HL-60/S4 (cell line): Measurements from ENCODE around the gene PLXNB2.

Experiments used
- in situ Hi-C: fragments of 300-500 bp; cut with MboI; formaldehyde crosslinking; loops from 2 replicates; pipeline ENCODE4 v1.14.3; 2022; ENCODE audit warnings: low sequenced_read_pairs

The PLXNB2 gene

DNA sequence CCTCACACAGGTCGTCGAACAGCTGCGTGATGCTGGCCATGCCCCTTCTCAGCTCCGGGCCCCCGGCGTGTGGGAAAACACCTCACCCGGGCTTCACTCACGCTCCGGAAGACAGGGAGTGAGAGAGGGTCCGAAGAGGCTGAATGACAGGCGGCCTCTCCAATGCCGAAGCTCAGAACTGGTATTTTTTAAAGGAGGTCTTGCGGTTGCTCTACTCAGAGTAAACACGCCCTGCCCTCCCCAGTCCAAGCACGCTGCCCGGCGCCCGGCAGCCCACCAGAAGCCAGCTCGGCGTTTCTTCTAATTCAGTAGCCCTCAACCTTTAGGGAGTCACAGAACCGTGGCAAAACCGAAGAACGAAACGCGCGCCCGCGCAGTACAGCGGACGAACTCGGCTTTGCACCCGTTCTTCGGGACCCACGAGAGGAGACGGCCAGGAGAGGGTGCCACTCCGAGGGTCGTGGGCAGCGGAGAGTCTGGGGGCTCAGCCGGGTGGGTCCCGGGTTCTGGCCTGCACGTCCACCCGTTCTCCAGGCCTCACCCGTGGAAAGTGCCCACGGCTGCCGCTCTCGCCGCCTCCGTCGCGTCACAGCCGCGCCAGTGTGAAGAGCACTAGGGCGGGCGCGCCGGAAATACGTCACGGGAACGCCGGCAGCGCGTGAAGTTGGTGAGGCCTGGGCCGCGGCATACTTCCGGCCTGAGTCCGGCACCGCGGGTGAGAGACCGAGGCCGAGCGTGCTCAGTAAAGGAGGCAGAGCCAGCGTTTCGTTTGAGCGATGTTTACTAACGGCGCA lies 62.8 kb downstream of the PLXNB2 start, which contains the start of gene TUBGCP6:
TSS of gene TUBGCP6 (minus strand) at position 604 of the 794 bp plus-strand sequence. CDS start at position 40, 564 bp downstream.
- in situ Hi-C loops: no loop called here

DNA sequence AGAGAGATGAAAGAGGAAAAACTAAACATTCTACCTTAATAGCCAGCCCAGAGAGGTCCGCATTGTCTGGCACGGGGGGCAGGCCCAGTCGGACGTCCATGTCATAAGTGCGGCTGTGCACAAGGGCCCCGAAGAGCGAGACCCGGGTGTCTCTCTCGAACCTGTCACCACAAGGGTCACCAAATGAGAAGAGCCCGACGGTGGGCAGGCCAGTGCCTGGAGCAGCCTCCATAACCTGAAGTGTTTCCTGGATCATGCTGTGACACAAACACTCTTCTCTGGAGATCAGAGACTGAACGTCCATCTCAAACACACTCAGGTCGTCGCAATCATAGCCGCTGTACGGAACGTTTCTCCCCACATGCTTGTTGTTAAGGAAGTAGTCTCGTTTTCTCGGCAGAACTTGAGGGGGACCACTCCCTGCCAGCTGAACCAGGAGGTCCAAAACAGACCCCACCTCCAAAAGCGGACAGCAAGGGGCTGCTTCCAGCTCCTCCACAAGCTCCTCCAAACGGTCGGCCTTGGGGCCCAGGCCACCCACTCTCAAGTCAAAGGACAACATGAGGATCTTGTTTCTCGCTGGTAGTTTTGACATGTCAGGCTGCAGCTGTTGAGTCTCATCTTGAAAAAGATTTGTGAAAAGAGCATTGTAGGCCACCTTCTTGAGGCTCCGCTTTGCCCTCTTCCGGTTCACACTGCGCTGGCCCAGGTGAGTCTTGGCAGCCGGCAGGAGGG lies 63.6 kb downstream of the PLXNB2 start:
- in situ Hi-C loops: no loop called here

DNA sequence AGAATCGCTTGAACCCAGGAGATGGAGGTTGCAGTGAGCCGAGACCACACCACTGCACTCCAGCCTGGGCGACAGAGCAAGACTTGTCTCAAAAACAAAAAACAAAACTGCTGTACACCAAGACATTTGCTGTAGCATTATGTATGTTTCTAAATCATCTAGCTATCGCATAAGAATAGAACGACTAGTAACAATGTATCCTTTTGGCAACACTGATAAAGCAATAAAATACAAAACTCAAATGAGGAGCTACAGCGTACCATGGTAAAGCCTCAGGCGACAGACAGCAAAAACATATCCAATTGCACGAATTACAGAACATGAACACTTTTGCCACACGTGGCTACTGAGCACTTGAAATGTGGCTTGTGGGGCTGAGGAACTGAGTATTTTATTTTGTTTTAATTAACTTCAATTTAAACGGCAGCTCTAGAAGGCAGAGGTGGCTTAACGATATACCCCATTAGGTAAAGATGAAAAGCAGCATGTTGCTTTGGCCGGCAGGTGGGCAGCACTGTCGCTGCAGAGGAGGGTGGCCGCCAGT lies 65.0 kb downstream of the PLXNB2 start:
- in situ Hi-C loops: no loop called here

DNA sequence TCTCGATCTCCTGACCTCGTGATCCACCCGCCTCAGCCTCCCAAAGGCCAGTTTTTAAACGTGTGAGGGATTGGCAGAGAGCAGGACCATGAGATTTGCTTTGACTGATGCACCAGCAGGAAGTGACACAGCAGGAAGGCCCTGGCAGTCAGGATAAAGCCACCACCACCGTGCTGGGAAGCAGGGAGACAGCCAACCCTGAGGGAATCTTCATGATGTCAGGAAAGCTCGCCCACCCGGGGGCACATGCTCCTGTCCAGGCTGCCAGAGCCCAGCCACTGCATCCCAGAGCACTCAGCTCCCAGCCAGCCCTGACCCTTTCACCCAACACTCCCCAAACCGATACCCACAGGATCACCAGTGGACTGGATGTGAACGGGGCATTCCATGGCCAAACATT lies 68.7 kb downstream of the PLXNB2 start:
- in situ Hi-C loops: no loop called here

DNA sequence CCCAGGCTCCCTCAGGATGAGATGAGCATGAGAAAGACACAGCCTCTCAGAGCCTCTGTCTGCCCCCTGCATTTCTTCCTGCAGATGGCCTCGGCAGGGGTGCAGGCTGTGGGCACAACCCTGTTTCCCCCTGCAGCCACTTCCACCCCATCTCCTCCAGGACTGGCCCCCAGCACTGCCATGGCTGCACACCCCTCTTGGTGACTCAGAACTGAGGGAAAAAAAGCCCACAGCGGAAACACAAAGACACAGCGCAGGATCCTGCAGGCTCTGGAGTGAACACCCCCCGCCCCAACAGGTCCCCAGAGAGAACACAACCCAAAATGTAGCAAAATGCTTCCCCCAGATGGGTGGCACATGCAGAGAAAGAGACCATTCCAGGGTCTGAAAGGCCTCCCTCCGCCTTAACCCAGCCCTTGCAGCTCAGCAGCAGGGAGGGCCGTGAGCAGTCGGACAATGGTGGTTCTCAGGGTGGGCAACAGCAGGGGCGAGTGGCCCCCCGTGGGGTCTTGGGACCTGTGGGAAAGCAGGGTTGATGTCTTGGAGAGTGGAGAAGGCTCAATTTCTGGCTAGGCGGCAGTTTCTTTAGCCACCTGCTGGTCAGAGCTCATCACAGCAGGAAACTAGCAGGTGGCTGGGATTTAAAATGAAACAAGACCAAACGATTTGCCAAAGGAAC lies 70.6 kb downstream of the PLXNB2 start:
- in situ Hi-C loops: no loop called here

DNA sequence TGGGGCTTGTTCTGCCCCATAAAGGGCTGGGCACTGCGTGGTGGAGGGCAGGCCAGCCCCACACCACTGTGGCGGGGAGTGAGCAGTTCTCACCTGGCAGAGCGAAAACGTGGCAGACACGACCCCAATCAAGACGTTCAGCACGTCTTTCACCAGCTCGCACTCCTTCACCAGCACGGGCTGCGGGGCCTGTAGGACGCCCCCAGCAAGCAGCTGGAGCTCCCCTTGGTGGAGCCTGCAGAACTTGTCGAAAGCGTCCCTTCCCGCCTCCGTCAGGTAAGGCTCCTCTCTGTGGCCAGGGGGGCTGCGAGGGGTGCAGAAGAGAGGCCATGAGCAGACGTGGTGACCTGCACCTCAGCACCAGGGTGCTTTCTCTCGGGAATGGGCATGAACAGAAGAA lies 74.2 kb downstream of the PLXNB2 start:
- in situ Hi-C loops: no loop called here

DNA sequence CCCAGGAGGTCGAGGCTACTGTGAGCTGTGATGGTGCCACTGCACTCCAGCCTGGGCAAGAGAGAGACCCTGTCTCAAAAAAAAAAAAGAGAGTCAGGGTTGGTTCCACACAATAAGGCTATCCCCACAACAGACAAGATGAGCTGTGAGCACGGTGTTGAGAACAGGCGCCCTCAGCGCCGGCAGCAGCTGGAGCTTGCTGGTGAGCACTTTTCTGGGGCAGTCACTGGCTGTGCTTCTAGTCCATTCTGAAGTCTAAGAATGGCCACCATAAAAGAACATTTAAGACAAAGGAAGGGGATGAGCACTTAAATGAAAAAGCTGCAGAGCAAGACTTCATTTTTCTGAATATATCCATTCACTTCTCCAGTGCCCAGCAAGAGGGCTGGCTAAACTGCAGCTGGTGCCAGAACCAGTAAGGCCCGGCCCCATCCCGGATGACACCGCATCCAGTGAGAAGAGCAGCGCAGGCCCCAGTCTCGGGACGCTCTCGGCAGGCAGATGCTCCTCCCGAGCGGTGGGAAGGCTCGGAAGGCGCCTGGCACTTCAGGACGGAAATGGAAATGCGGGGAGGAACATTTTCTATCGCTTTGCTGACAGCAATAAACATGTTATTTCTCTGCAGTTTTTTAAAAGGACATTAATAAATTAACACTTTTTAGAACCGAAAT lies 74.8 kb downstream of the PLXNB2 start:
- in situ Hi-C loops: no loop called here

DNA sequence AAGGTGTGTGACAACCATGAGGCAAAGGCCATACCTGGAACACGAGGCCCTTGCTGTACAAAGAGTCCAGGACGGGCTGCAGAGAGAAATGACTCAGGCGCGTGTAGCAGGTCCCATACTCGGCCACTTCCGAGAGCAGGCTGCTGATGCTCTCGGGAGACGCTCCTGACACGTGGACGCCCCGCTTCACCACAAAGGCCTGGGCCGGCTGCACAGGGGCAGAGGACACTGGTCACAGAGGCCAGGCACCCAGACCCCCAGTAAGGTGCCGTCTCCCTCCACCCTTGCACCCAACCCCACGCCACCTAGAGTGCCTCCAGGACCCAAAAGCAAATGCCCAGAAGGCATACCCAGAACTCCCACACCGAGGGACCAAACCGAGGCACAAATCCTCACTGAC lies 78.1 kb downstream of the PLXNB2 start:
- in situ Hi-C loops: no loop called here

DNA sequence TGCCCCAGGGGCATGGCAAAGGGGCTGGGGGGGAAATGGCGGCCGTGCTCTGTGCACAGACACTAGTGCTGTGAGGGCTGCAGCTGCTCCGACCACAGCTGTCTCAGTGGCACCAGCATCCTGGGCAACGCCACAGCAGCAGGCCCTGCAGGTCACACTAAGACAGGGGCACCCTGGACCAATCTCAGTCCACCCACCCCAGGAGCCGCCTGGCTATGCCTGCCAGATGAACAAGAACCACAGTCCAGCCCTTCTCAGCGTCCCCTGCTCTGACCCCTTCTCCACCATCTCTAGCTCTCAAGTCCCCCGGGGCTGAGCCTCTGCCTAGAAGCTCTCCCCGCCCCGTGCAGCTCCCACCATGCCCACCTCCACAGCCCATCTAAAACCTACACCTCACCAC lies 79.1 kb downstream of the PLXNB2 start:
- in situ Hi-C loops: no loop called here

DNA sequence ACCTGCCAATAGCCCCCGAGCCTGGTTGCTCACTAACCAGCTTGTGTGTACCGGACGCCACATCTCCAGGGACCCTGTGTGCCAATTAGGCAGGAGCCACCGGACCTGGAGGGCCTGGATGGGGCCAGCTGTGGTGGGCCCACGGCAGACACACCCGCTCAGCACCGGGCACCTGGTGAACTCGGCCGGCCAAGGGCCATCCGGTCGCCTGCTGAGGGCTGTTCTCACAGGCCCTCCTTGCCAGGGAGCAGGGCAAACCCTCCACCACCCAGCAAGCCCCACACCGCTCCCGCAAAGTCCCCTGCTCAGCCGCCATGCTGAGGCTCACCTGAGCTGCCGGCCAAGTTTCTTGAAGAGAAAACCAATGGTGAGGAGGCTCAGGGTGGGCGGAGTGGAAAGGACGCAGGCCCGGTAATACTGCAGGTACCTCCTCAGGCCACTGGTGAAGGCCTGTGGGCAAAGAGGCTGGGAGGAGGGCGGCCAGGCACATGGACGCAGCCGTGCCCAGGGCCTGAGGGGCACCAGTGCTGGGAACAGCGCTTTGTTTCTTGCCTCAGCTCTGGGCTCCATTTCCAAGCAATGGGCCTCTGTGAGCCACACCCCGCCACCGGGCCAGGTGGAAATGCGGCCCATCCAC lies 79.7 kb downstream of the PLXNB2 start:
- in situ Hi-C loops: no loop called here

DNA sequence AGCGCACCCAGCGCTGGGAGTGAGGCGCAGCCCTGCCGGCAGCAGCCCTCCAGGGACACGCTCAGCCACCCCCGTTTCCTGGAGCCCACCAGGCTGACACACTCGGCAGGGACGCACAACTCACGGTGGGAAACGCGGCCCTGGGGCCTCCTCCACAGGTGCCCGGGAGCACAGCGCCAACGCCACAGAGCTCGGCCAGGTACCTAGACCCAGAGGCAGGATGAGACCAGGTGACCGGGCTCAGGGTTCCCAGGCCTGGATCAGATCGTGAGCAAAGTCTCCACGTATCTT lies 80.6 kb downstream of the PLXNB2 start:
- in situ Hi-C loops: no loop called here

DNA sequence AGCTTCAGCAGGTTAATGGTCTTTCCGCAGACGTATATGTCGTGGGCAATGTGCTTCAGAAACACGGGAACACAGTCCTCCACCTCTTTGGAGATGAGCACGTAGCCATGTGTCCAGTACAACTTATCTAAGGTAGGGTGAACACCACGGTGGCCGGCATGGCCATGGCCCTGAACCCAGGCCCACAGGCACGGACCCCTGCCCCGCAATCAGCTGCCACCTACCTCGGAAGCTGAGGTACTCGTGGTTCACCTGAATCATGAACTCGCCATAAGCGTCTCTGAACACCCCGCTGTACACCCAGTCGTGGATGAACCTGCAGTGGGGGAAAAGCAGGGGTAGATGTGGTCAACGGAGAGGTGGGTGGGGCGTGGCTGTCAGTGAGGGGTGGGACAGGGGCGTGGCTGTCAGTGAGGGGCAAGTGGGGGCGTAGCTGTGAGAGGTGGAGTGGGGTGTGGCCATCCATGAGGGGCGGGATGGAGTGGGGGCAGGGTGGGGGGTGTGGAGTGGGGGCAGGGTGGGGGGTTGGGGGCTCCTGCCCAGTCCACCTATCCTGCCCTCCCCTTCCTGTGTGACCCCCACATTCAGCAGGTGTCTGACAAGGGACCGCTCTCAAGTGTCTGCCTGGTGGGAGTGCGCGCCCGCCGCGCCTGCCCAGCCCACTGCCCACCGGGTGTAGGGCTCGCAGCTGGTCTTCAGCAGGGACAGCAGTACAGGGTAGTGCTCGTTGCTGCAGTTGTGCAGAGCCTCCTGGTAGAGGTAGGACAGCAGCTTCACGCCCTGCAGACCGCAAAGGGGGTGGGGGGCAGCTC lies 81.2 kb downstream of the PLXNB2 start:
- in situ Hi-C loops: no loop called here

DNA sequence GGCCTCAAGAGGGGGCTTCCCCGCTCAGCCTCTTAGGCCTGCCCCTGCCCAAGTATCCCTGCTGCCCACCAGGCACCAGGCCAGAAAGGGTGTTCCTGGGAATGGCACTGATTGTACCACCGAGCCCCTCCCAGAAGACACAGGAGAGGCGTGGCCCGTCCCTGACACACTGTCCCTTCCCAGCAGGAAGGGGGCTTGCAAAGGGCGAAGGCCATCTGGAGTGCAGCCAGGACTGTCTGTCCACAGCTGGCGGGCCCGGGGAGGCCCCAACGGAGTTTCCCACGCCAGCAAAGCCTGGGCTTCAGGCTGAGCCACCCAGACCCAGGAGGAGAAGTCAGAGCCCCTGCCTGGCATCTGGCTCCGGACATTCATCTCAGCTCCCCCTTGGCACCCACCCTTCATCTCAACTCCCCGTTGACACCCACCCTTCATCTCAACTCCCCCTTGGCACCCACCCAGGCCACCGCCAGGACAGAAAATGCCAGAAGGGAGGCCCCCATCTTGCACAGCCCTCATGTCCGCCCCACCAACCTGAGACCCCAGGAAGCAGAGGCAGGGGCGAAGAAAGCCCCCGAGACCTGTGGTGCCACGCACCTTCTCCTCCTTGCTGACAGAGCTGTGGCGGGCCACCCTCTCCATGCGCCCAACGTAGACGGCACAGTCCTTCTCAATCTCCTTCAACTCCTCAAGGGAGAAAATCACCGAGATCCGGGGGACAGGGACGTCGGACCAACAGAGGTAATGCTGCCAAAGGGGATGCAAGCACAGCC lies 82.1 kb downstream of the PLXNB2 start:
- in situ Hi-C loops: no loop called here
